Psoas muscle (tissue), 8 donors: ENCODE measurements around the gene ITPR2. TPM values are rescaled to one million over a fixed set of nuclear protein-coding genes. Genes with fewer than 3 reads are reported as not detected.
A peak's percentile ranks its signal among the peaks of the same experiment; 100 is the strongest.

ENCODE experiments used
- ATAC-seq, 4 donors: fragments of 200-7000 bp; cut with Tn5 transposase; one replicate each; pipeline ENCODE4 v1.9.1; 2020; ENCODE audit warnings: moderate library complexity in 3 of 4, mild to moderate bottlenecking in 2 of 4
- DNase-seq, 2 donors: peaks; one replicate each; pipeline ENCODE4 v3.0.0-alpha.2; 2020
- H3K27ac ChIP-seq: fragments of 200-600 bp; one replicate; pipeline ENCODE4 v1.8.0; 2022
- H3K27me3 ChIP-seq, 3 donors: fragments of 200-600 bp in 1 of 3; one replicate each; pipeline versions ENCODE4 v1.6.1 to v1.8.0; 2013 to 2022; ENCODE audit warnings: low read length in 2 of 3, mild to moderate bottlenecking in 2 of 3, moderate library complexity in 1 of 3; ENCODE audit not compliant: insufficient read depth in 3 of 3
- H3K36me3 ChIP-seq, 2 donors: fragments of 200-600 bp in 1 of 2; one replicate each; pipeline versions ENCODE4 v1.6.1 to v1.8.0; 2013 to 2022; ENCODE audit warnings: low read depth in 1 of 2, mild to moderate bottlenecking in 1 of 2, moderate library complexity in 1 of 2; ENCODE audit not compliant: insufficient read depth in 1 of 2
- H3K4me1 ChIP-seq: fragments of 200-600 bp; one replicate; pipeline ENCODE4 v1.8.0; 2022
- H3K4me3 ChIP-seq: fragments of 200-600 bp; one replicate; pipeline ENCODE4 v1.8.0; 2022; ENCODE audit warnings: mild to moderate bottlenecking
- H3K9me3 ChIP-seq: fragments of 200-600 bp; one replicate; pipeline ENCODE4 v1.8.0; 2022
- WGBS, 3 donors: extraction: QIAGEN DNeasy Blood & Tissue Kit; methylation state at CpG; one replicate each; pipeline versions ENCODE4 v1.1.6 to v1.1.7; 2013; 5-methylcytosine and 5-hydroxymethylcytosine counted together
- intact Hi-C, 2 donors: fragments of 100-400 bp; cut with DNase I; formaldehyde crosslinking; loops; one replicate each; pipeline versions ENCODE4 v1.11.0 to v1.14.2; 2022
- polyA plus RNA-seq, 3 donors: library from polyadenylated mRNA; stranded (reverse); fragments of 200-250 nt; gene quantifications; one replicate each; pipeline ENCODE4 v1.2.3, GENCODE V29; 2013
- total RNA-seq, 4 donors: library from RNA; stranded (reverse); fragmentation: NEBNext Ultra II Directional in 2 of 4; extraction: Animal tissue kit (Norgen Biotek cat#: 25700) in 2 of 4; gene quantifications; one replicate each; pipeline versions ENCODE4 v1.2.1 to v1.2.4, GENCODE V29; 2021 to 2023
- TF ChIP-seq, protein P1 (sequence below): fragments of 200-600 bp; IDR thresholded peaks from one replicate; pipeline ENCODE4 v1.8.0; 2022; ENCODE audit warnings: antibody characterized with exemption
- donor health status: healthy with polysubstance abuse.
- donor health status: DM: no; HTN: no; CAD: no; lungs with moderate emphysema.
- donor health status: Bipolar disorder and iron deficiency.
- donor health status: healthy.
- donor health status: DM: yes; HTN: yes; CAD: no.
- donor health status: DM: no; HTN: no; CAD: no.
- donor health status: DM: no; HTN: no; CAD: no.
- donor health status: DM: yes; HTN: yes; CAD: no.

The ITPR2 gene
- total and polyA plus RNA-seq, 7 donors: 0.86 to 10.3 (median 6.1) TPM

DNA sequence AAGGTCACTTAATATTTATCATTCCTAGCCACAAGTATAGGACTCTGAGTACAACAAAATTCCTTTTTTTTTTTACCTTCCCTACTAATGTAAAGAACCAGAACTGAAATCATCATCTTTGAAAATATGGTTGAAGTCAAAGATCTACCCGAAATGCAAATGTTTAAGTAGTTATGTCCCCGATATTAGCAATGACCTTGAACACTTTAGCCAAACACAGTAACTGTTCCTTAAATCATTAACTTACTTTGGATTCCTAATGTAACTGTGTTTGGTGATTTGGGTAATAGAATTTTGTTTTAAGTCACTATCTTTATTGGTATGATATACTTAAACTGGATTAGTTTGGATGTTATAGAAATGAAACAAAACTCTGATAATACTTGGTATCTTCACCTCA, 14.4 kb downstream of the ITPR2 start:
- no peaks in the 10 kb centered on the region for H3K9me3 ChIP-seq
- 91 to 96% (median 95%) methylated on average over 2 of the region's 2 CpGs for WGBS, 3 donors
- no peaks in the 10 kb centered on the region for H3K36me3 ChIP-seq
- intact Hi-C loops: no loop called here
- H3K4me1 ChIP-seq: peaks cover 15% of the 10 kb centered on the region
- no peak overlapping the region for H3K27ac ChIP-seq
- H3K4me3 ChIP-seq: no peak overlapping the region
- TF ChIP-seq, protein P1, sequence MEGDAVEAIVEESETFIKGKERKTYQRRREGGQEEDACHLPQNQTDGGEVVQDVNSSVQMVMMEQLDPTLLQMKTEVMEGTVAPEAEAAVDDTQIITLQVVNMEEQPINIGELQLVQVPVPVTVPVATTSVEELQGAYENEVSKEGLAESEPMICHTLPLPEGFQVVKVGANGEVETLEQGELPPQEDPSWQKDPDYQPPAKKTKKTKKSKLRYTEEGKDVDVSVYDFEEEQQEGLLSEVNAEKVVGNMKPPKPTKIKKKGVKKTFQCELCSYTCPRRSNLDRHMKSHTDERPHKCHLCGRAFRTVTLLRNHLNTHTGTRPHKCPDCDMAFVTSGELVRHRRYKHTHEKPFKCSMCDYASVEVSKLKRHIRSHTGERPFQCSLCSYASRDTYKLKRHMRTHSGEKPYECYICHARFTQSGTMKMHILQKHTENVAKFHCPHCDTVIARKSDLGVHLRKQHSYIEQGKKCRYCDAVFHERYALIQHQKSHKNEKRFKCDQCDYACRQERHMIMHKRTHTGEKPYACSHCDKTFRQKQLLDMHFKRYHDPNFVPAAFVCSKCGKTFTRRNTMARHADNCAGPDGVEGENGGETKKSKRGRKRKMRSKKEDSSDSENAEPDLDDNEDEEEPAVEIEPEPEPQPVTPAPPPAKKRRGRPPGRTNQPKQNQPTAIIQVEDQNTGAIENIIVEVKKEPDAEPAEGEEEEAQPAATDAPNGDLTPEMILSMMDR: no peak
- no peak for DNase-seq
- ATAC-seq: no peak
- H3K27me3 ChIP-seq: no peaks in the 10 kb centered on the region

DNA sequence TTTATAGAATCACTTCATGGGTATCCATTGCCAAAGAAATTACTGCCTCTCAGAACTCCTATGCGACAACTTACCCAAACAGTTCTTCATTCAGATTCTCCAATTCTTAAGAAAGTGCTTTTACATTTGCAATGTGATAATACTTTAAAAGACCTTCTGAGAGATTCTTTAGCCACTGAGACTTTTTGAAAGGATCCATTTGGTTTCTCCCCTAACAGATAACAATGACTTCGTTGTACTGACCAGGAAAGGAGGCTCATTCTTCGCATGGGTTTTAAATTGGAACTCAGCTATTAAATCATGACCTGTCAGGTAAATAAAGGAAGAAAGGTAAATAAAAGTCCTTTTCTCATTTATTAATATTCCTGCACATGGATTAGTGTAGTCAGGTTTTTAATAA, 14.8 kb downstream of the ITPR2 start:
- WGBS, 3 donors: 97 to 98% (median 97%) methylated on average over 3 of the region's 3 CpGs
- H3K9me3 ChIP-seq: no peaks in the 10 kb centered on the region
- ATAC-seq: no peak
- H3K27ac ChIP-seq: no peak overlapping the region
- H3K4me1 ChIP-seq: peaks cover 15% of the 10 kb centered on the region
- H3K27me3 ChIP-seq: no peaks in the 10 kb centered on the region
- TF ChIP-seq, protein P1: no peak
- H3K4me3 ChIP-seq: no peak overlapping the region
- intact Hi-C loops: no loop called here
- DNase-seq: no peak
- no peaks in the 10 kb centered on the region for H3K36me3 ChIP-seq

DNA sequence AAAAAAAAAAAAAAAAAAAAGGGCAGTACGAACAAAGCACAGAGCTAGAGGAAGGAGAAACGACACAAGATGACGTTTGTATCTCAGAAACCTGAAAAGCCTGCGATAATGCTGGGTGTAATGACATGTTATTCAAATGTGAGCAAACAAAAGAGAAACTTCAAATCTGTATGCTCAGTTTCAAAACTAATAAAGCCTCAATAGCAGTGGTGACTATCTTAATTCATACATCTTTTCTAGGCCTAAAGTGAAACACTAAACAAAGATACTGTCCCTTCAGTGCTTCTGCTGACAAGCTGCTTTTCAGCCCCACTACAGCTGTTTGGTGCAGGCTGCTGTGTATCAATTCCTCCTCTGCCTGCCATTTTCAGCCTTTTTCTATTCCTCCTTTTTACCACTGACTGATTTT, 15.8 kb downstream of the ITPR2 start:
- Histone ChIP-seq H3K4me1 (peaks cover 15% of the 10 kb centered on the region), H3K27ac (no peak overlapping the region), H3K36me3 (no peaks in the 10 kb centered on the region), H3K27me3 (no peaks in the 10 kb centered on the region), H3K9me3 (no peaks in the 10 kb centered on the region), H3K4me3 (no peak overlapping the region)
- intact Hi-C loops: no loop called here
- ATAC-seq (no peak), DNase-seq (no peak)
- TF ChIP-seq, protein P1: no peak
- 79 to 82% (median 80%) methylated on average over 4 of the region's 4 CpGs for WGBS, 3 donors

DNA sequence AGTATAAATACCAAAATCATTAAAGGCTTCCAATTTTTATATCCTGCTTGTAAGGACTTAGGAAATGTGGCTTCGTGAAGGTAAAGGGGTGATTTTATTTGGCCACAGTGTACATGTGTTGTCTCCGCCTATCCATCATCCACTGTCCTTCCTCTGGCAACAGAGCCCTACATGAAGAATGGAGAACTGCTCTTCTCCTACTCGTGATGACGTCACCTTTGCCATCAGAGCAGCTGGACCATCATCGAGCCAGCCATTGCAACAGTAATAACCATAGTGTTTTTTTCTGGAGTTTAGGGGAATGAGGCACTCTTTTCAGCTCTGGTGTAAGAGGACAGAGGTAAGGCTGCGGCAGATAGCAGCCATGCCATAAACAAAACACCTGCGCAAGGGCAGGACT, 19.2 kb downstream of the ITPR2 start:
- TF ChIP-seq, protein P1: no peak

DNA sequence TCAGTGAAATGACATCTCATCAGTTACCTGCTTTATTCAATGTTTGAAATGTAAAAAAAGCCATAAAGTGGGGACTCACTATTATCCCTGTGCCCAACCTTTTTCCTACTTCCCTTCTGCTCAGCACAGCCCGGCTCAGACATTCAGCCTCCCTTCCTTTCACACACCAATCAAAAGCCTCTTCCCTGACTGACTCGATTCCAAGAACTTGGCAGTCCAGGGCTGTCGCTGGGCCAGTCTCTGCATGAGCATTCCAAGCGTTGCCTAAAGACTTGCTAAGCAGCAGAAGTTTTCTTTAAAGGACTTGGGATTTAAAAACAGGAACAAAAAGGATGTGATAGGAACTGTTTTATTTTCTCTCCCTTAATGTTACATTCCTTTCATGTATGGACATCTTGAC, 22.7 kb downstream of the ITPR2 start:
- no peak overlapping the region for H3K27ac ChIP-seq
- TF ChIP-seq, protein P1: no peak
- ATAC-seq: peak; percentile 67 to 92 (median 82)
- H3K36me3 ChIP-seq: no peaks in the 10 kb centered on the region
- no peaks in the 10 kb centered on the region for H3K27me3 ChIP-seq
- H3K4me3 ChIP-seq: no peak overlapping the region
- no peaks in the 10 kb centered on the region for H3K9me3 ChIP-seq
- 4 to 7% (median 6%) methylated on average over 4 of the region's 4 CpGs for WGBS, 3 donors
- DNase-seq: peak; percentile 38 to 58
- H3K4me1 ChIP-seq: peaks cover 20% of the 10 kb centered on the region
- intact Hi-C loops: no loop called here

More for the DNA sequence above, 19.2 kb downstream of the ITPR2 start:
- no peak for DNase-seq
- Histone ChIP-seq H3K27me3 (no peaks in the 10 kb centered on the region), H3K9me3 (no peaks in the 10 kb centered on the region), H3K36me3 (no peaks in the 10 kb centered on the region), H3K4me1 (peaks cover 18% of the 10 kb centered on the region), H3K4me3 (no peak overlapping the region), H3K27ac (no peak overlapping the region)
- intact Hi-C loops: no loop called here
- ATAC-seq: no peak
- WGBS, 3 donors: 55 to 59% (median 55%) methylated on average over 7 of the region's 7 CpGs
